Activated CD8-positive, alpha-beta T cell treated with anti-CD3 and anti-CD28 coated beads for 36 hours (primary cell): Measurements from ENCODE around the gene GABRA5. TPM values are rescaled to one million over a fixed set of nuclear protein-coding genes. Genes with fewer than 3 reads are reported as not detected.

Source experiments
- ATAC-seq: fragments of 200-7000 bp; cut with Tn5 transposase; one replicate; pipeline ENCODE4 v1.10.0; 2021; ENCODE audit warnings: mild to moderate bottlenecking, moderate library complexity
- CTCF ChIA-PET: fragments of 350-600 bp; sonication (Branson Sonifier 250); formaldehyde crosslinking; loops from one replicate; lab custom pipeline; 2021; ENCODE audit warnings: antibody characterized with exemption; lab: Charles Lee
- POLR2A ChIA-PET: fragments of 350-600 bp; sonication (Branson Sonifier 250); formaldehyde crosslinking; loops from one replicate; lab custom pipeline; 2021; ENCODE audit warnings: antibody characterized with exemption; lab: Charles Lee
- DNase-seq: peaks from one replicate; pipeline ENCODE4 v3.0.0-alpha.2; 2020
- H3K27ac Mint-ChIP-seq: one replicate; pipeline ENCODE4 v1.8.0; 2021; ENCODE audit warnings: mild to moderate bottlenecking, mixed read lengths
- H3K27me3 Mint-ChIP-seq: one replicate; pipeline ENCODE4 v1.8.0; 2021; ENCODE audit warnings: mixed read lengths
- H3K36me3 Mint-ChIP-seq: one replicate; pipeline ENCODE4 v1.8.0; 2021; ENCODE audit warnings: low read depth, mixed read lengths
- H3K4me1 Mint-ChIP-seq: one replicate; pipeline ENCODE4 v1.8.0; 2021; ENCODE audit warnings: low read depth, mixed read lengths
- H3K4me3 Mint-ChIP-seq: one replicate; pipeline ENCODE4 v1.8.0; 2021; ENCODE audit warnings: mild to moderate bottlenecking, moderate library complexity, mixed read lengths
- H3K9me3 Mint-ChIP-seq: one replicate; pipeline ENCODE4 v1.8.0; 2021; ENCODE audit warnings: mixed read lengths
- intact Hi-C: fragments of 100-400 bp; cut with micrococcal nuclease; formaldehyde crosslinking; loops from one replicate; pipeline ENCODE4 v1.10.0; 2022
- total RNA-seq, 2 experiments: library from RNA; stranded (reverse); gene quantifications; one replicate each; pipeline ENCODE4 v1.2.3, GENCODE V29; 2021
- TF ChIP-seq, protein P1 (sequence below): fragments of 200-600 bp; IDR thresholded peaks from one replicate; pipeline ENCODE4 v1.8.0; 2022; ENCODE audit warnings: antibody characterized with exemption, mild to moderate bottlenecking

The GABRA5 gene
- total RNA-seq, 2 experiments from 2014 or later = not detected

DNA sequence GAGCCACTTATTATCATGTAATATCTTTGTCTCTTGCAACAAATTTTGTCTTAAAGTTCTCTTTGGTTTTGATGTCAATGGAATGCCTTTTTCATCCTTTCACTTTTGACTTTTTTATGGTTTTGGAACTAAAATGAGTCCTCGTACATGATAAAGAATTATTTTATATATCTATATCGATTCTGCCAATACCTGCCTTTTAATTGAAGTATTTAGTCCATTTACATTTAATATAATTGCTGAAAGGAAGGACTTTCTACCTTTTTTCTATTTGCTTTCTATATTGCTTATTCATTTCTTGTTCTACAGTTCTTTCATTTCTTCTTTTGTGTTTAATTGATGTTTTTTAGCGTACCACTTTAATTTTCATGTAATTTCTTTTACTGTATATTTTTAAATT, 32.8 kb downstream of the GABRA5 start:
- H3K27me3 Mint-ChIP-seq = no peaks in the 10 kb centered on the region
- peaks cover 32% of the 10 kb centered on the region for H3K9me3 Mint-ChIP-seq
- H3K4me3 Mint-ChIP-seq = no peak overlapping the region
- CTCF ChIA-PET = no interaction called here
- ATAC-seq = no peak
- H3K4me1 Mint-ChIP-seq = no peaks in the 10 kb centered on the region
- POLR2A ChIA-PET = no interaction called here
- DNase-seq = no peak
- intact Hi-C loops = no loop called here
- H3K27ac Mint-ChIP-seq = no peak overlapping the region
- H3K36me3 Mint-ChIP-seq = no peaks in the 10 kb centered on the region
- TF ChIP-seq, protein P1, sequence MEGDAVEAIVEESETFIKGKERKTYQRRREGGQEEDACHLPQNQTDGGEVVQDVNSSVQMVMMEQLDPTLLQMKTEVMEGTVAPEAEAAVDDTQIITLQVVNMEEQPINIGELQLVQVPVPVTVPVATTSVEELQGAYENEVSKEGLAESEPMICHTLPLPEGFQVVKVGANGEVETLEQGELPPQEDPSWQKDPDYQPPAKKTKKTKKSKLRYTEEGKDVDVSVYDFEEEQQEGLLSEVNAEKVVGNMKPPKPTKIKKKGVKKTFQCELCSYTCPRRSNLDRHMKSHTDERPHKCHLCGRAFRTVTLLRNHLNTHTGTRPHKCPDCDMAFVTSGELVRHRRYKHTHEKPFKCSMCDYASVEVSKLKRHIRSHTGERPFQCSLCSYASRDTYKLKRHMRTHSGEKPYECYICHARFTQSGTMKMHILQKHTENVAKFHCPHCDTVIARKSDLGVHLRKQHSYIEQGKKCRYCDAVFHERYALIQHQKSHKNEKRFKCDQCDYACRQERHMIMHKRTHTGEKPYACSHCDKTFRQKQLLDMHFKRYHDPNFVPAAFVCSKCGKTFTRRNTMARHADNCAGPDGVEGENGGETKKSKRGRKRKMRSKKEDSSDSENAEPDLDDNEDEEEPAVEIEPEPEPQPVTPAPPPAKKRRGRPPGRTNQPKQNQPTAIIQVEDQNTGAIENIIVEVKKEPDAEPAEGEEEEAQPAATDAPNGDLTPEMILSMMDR = no peak

DNA sequence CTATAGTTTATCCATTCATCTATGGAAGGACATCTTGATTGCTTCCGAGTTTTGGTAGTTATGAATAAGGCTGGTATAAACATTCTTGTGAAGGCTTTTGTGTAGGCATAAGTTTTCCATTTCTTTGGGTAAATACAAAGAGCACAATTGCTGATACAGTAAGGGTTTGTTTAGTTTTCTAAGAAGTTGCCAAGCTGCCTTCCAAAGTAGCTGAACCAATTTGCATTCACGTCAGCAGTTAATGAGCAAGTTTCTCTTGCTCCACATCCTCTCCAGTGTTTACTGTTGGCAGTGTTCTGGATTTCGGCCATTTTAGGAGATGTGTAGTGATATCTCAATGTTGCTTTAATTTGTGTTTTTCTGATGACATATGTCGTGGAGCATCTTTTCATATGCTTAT, 34.2 kb downstream of the GABRA5 start:
- H3K9me3 Mint-ChIP-seq = peaks cover 38% of the 10 kb centered on the region
- H3K4me1 Mint-ChIP-seq = no peaks in the 10 kb centered on the region
- DNase-seq (no peak), ATAC-seq (no peak)
- H3K27me3 Mint-ChIP-seq = no peaks in the 10 kb centered on the region
- ChIA-PET POLR2A (no interaction called here), CTCF (no interaction called here)
- peaks cover 2% of the 10 kb centered on the region for H3K36me3 Mint-ChIP-seq
- no peak overlapping the region for H3K27ac Mint-ChIP-seq
- TF ChIP-seq, protein P1 = no peak
- intact Hi-C loops = no loop called here
- H3K4me3 Mint-ChIP-seq = no peak overlapping the region

DNA sequence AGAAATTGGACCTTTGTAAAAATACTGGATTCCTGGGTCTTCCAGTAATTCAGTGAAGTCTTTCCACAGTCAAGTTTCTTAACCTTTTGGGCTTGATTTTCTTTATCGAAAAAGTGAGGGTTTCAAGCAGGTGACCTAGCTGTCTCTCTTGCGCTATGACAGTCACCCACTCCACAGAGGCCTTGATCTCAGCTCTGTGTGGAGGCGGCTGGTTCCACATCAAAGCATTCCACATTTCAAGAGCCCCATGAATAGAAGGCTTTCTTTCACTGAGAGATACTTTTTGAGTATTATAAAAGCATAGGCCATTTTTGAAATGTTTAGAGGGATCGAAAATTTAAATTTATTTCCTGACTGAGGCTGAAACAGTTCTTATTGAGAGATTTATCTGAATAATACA, 43.9 kb downstream of the GABRA5 start:
- TF ChIP-seq, protein P1 = no peak
- ATAC-seq (no peak), DNase-seq (no peak)
- H3K4me3 Mint-ChIP-seq = no peak overlapping the region
- POLR2A ChIA-PET = no interaction called here
- H3K27ac Mint-ChIP-seq = no peak overlapping the region
- H3K27me3 Mint-ChIP-seq = no peaks in the 10 kb centered on the region
- H3K9me3 Mint-ChIP-seq = peaks cover 11% of the 10 kb centered on the region
- H3K36me3 Mint-ChIP-seq = no peaks in the 10 kb centered on the region
- intact Hi-C loops = no loop called here
- no peaks in the 10 kb centered on the region for H3K4me1 Mint-ChIP-seq
- CTCF ChIA-PET = no interaction called here

DNA sequence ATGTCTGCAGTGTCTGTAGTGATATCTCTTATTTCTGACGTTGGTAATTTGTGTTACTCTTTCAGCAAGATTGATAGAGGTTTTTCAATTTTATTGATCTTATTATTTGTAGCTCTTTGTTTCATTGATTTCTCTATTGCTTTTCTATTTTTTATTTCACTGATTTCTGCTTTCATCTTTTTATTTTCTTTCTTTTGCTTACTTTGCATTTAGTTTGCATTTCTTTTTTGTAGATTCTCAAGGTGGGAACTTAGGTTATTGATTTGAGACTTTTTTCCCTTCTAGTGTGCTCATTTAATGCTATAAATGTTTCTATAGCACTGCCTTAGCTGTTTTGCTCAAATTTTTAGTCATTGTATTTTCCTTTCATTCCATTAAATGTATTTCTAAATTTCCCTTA, 54.6 kb downstream of the GABRA5 start:
- H3K9me3 Mint-ChIP-seq = peaks cover 11% of the 10 kb centered on the region

DNA sequence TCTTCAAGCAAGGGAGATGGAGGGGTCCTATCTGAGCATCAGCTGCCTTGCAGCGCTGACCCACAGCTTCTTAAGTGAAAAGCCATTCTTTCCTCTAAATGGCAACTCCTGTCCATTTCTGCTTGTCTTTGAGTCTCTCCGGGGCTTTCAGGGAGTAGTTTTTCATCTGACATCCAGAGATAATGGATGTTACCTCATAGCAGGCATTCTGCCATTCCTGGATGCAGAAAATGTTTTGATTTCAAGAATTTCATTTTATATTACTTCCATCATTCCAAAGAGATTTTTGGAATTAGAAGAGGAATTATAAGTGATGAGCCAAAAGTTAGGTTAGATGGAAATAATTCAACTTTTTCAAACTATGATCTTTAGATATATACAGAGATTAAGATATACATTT, 59.2 kb downstream of the GABRA5 start:
- DNase-seq (no peak), ATAC-seq (no peak)
- ChIA-PET CTCF (interaction anchor here (0.7 kb wide), 1 partner anchor 36 kb away, joined by 3 read pairs; no protein-coding TSS in a partner anchor), POLR2A (no interaction called here)
- Mint-ChIP-seq H3K27me3 (no peaks in the 10 kb centered on the region), H3K4me3 (no peak overlapping the region), H3K4me1 (no peaks in the 10 kb centered on the region), H3K36me3 (no peaks in the 10 kb centered on the region), H3K9me3 (peaks cover 1% of the 10 kb centered on the region), H3K27ac (no peak overlapping the region)
- intact Hi-C loops = no loop called here
- TF ChIP-seq, protein P1 = no peak

More for the DNA sequence above, 54.6 kb downstream of the GABRA5 start:
- intact Hi-C loops = no loop called here
- Mint-ChIP-seq H3K27ac (no peak overlapping the region), H3K36me3 (no peaks in the 10 kb centered on the region), H3K4me3 (no peak overlapping the region), H3K27me3 (no peaks in the 10 kb centered on the region), H3K4me1 (no peaks in the 10 kb centered on the region)
- DNase-seq (no peak), ATAC-seq (no peak)
- ChIA-PET CTCF (interaction anchor here (1.0 kb wide), 1 partner anchor 32 kb away, joined by 4 read pairs; no protein-coding TSS in a partner anchor), POLR2A (no interaction called here)
- TF ChIP-seq, protein P1 = no peak
